ENCODE results near the gene TMEM213.
"Not testable (repeated sequence)": the region's sequence is repeated elsewhere in the genome, so short reads cannot be mapped to it uniquely, and the experiment has no call there.

The TMEM213 gene

GRCh38 chr7:138798836-138799235, 1.0 kb downstream of the TMEM213 start:
- DNase-seq: no peak

DNA sequence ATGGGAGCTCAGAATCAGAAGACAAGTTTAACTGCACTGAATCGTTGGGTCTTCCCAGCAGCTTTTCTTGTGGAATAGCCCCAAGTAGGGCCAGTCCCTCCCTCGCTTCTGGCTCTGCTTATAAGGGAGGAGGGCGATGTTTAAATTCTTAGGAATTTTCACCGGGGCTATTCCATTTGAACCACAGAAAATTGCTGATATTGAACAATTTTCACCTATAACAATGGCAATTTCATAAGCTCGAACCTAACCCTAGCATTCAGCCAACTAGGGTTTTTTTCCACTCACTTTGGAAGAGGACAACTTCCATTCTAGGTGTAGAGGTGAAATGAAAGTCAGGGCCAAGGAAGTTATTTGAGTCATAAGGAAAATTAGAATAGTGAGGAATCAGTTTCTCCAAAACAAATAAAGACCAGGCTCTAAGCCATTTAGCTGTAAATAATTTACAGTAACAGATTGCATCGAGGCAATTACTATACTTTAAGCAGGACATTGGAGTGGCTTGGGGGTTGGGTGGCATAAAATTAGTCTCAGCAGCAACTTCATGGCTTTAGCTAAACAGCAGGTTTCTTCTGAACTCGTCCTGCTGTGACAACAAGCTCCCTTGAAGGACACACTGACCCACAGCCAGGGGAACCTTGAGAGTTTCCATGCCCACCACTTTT, 1.7 kb downstream of the TMEM213 start:
- no peak for DNase-seq

GRCh38 chr7:138801256-138801655, 3.5 kb downstream of the TMEM213 start:
- DNase-seq: no peak

DNA sequence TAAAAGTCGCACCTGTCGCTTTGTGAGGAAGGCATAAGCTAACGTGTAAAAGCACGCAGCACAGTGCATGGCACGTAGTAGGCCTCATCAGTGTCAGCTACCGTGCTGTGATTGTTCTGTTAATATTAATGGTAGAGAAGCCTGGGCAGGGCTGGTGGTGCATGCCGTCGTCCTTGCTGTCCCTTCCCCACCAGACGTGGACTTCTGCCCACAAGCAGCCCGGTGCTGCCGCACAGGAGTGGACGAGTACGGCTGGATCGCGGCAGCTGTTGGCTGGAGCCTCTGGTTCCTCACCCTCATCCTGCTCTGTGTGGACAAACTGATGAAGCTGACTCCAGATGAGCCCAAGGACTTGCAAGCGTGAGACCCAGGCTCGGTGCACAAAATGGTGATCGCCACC, 4.9 kb downstream of the TMEM213 start:
- DNase-seq: no peak

DNA sequence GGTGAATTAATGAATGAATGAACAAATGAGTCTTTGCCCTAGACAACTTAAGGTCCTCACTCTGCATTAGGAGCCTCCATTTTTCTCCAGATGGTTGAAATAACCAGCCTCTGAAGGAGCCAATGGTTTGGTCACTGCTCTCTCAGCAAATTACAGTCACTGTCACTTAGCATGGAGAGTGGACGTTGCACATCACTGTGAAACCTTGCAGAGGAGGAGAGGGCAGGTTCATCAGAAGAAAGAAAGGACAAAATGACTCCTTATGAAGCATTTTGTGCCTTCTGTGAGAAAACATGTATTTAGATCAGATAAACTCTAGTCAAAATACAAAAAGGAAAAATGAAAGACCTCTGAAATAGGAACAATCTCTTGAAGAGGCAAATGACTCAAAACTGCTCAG, 6.8 kb downstream of the TMEM213 start:
- no peak for DNase-seq

DNA sequence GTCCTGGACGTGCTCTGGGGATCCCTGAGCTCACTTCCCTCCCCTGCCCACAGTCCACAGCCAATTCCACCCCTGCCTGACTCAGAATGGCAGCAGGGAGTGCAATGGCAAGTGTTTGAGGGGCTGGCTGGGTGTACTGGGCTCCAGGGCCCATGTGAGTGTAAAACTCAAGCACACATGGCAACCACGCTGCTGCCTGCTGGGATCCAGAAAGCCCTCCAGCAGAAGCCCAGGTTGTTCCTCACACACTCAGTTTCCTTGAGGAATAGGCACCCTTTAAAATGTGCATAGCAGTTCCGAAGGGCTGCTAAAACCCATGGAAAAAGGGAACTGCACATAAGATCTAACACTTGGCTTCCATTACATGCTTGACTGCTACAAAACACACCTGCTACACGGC, 11.6 kb downstream of the TMEM213 start:
- DNase-seq: no peak

DNA sequence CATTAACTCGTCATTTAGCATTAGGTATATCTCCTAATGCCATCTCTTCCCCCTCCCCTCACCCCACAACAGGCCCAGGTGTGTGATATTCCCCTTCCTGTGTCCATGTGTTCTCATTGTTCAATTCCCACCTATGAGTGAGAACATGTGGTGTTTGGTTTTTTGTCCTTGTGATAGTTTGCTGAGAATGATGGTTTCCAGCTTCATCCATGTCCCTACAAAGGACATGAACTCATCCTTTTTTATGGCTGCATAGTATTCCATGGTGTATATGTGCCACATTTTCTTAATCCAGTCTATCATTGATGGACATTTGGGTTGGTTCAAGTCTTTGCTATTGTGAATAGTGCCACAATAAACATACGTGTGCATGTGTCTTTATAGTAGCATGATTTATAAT, 13.5 kb downstream of the TMEM213 start:
- DNase-seq: not testable (repeated sequence)

GRCh38 chr7:138813945-138814344, 16.2 kb downstream of the TMEM213 start:
- no peak for DNase-seq

DNA sequence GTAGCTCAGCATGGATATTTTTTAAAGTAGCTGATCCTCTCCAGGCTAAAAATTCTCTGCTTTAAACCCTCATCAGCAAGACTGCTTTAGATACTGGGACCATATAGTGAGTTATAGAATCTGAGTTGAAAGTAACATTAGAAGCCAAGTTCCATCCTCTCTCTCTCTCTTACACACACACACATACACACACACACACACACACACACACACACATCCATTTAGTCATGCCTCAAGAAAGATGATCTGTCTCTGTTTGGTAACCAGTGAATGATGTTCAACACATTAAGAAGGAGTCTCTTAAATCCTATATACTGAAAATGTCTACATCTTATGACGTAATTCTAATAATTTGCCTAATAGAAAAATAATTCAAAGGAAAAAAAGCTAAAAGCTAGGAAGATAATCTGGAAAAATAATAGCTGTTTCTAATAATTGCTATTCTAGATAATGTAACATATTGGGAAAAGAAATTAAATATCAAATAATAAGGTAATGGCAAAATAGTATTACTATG, 17.1 kb downstream of the TMEM213 start:
- no peak for DNase-seq

DNA sequence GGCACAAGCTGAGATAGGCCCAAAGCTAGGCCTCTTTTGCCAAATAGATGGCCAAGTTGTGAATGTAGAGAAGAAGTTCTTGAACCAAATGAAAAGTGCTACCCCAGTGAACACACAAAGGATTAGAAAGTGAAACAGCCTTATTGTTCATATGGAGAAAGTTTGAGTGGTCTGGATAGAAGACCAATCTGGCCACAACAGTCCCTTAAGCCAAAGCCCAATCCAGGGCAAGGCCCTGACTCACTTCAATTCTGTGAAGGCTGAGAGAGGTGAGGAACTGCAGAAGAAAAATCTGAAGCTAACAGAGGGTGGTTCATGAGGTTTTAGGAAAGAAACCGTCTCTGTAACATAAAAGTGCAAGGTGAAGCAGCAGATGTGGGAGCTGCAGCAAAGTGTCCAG, 18.9 kb downstream of the TMEM213 start:
- no peak for DNase-seq

DNA sequence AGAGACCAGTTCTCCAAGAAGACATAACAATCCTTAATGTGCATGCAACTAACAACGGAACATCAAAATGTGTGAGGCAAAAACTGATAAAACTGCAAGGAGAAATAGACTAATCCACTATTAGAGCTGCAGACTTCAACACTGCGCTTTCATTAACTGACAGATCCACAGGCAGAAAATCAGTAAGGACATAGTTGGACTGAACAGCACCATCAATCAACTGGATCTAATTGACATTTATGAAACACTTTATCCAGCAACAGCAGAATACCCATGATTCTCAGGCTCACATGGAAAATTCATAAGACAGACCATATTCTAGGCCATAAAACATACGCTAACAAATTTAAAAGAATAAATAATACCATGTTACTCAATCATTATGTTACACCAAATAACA, 21.8 kb downstream of the TMEM213 start:
- no peak for DNase-seq

- no peak for DNase-seq
Observed at GRCh38 chr7:138821912-138822311, 24.1 kb downstream of the TMEM213 start.

GRCh38 chr7:138822867-138823535, 25.2 kb downstream of the TMEM213 start:
- no peak for DNase-seq

- no peak for DNase-seq
Observed at GRCh38 chr7:138825049-138825721, 27.4 kb downstream of the TMEM213 start.

DNA sequence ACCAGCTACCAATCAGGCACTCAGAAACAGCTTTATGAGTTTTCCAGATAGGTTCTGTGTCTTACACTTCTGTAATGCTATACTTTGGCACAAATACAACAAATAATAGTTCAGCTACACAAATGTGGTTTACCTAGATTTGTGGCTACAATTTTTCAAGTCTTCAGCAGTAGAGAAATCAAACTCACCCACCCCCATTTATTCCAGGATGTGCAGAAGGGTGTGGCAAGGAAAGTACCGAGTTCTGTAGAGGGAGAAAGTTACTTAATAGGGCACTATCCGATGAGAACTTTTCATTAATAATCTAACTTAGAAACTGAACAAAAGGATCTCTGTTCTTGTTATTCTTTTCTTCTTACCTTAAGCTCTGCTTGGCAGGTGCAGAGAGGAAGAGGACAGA, 30.5 kb downstream of the TMEM213 start:
- no peak for DNase-seq

DNA sequence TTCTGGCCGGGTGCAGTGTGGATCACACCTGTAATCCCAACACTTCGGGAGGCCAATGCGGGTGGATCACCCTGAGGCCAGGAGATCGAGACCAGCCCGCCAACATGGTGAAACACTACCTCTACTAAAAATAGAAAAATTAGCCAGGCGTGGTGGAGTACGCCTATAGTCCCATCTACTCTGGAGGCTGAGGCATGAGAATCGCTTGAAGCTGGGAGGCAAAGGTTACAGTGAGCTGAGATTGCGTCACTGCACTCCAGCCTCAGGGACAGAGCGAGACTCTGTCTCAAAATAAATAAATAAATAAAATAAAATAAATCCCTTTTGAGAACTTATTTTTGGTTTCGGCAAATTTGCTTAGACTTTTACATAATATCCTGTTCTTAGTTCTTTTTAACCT, 31.5 kb downstream of the TMEM213 start:
- DNase-seq: no peak

DNA sequence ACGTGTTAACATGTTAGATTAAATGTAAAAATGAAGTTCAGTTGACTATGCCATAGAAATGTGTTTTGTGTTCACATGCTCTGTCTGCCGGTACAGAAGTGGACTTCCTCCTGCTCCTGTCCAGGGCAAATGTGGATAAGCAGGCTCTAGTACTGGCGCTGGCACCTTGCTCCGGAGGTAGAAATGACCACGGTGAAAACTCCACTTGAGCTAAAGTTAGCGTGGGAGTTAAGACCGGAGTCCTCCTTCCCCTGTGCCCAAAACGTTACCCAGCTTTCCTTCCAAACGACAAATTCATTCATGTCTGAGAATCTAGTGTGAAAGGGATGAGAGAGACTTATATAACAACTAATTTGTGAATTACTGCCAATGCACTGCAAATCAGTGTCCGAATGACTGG, 35.2 kb downstream of the TMEM213 start:
- DNase-seq: no peak

- no peak for DNase-seq
Observed at GRCh38 chr7:138833596-138833995, 35.8 kb downstream of the TMEM213 start.

- no peak for DNase-seq
Observed at GRCh38 chr7:138834583-138834982, 36.8 kb downstream of the TMEM213 start.

DNA sequence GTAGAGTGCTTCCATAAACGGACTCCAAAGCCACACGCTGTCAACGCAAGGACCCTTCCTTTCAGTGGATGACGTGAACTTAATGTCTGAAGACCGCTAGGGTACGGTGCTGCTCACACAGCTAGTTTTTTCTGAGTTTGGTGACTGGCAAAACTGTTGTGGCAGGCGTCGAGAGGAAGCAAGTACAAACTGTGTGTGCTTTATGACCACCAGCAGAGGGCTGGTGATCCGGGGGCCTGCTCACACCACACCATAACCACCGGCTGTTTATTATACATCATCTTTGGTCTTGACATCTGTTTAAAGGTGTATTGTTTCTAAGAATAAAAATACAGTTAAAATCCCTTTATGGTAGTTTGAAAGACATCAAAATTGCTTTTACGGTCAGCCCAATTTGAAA, 37.3 kb downstream of the TMEM213 start:
- DNase-seq: no peak

GRCh38 chr7:138837627-138838026, 39.8 kb downstream of the TMEM213 start:
- DNase-seq: no peak

- no peak for DNase-seq
Observed at GRCh38 chr7:138838166-138838565, 40.4 kb downstream of the TMEM213 start.

DNA sequence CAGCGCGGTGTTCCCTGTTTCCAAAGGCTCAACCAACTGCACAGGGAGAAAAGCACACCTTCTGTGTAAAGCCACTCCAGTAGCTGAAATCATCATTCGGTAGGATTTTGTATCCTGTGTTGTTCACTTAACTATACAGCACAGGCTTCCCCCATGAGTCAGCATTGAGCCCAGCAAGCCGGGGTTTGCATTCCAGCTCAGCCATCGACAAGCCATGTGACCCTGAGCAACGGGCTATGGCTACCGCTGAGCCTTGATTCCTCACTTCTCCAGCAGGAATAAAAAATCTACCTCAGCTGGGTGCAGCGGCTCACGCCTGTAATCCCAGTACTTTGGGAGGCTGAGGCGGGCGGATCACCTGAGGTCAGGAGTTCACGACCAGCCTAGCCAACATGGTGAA, 44.3 kb downstream of the TMEM213 start:
- DNase-seq: no peak
